Ishikawa (cell line): ENCODE measurements around the gene STAMBPL1.

Source experiments
- CEBPB ChIP-seq: IDR thresholded peaks from 2 replicates; pipeline ENCODE4 v1.6.1; 2012
- CREB1 ChIP-seq: IDR thresholded peaks from 2 replicates; pipeline ENCODE4 v1.6.1; 2012; ENCODE audit warnings: low read depth
- EGR1 ChIP-seq: IDR thresholded peaks from 2 replicates; pipeline ENCODE4 v1.6.1; 2012
- EP300 ChIP-seq: IDR thresholded peaks from 2 replicates; pipeline ENCODE4 v1.6.1; 2012; ENCODE audit warnings: borderline replicate concordance
- FOXM1 ChIP-seq: IDR thresholded peaks from 2 replicates; pipeline ENCODE4 v1.6.1; 2012; ENCODE audit warnings: low read depth, borderline replicate concordance
- MAX ChIP-seq: IDR thresholded peaks from 2 replicates; pipeline ENCODE4 v1.6.1; 2012
- NFIC ChIP-seq: IDR thresholded peaks from 2 replicates; pipeline ENCODE4 v1.6.1; 2012
- RAD21 ChIP-seq: IDR thresholded peaks from 2 replicates; pipeline ENCODE4 v1.6.1; 2012; ENCODE audit warnings: low read depth
- REST ChIP-seq: IDR thresholded peaks from 2 replicates; pipeline ENCODE4 v1.6.1; 2012; ENCODE audit warnings: low read depth, mild to moderate bottlenecking
- TAF1 ChIP-seq: IDR thresholded peaks from 2 replicates; pipeline ENCODE4 v1.6.1; 2012; ENCODE audit warnings: low read depth, mild to moderate bottlenecking
- TCF12 ChIP-seq: IDR thresholded peaks from 2 replicates; pipeline ENCODE4 v1.6.1; 2012; ENCODE audit warnings: low read depth
- TEAD4 ChIP-seq: IDR thresholded peaks from 2 replicates; pipeline ENCODE4 v1.6.1; 2012
- USF1 ChIP-seq: IDR thresholded peaks from 2 replicates; pipeline ENCODE4 v1.6.1; 2012
- YY1 ChIP-seq: IDR thresholded peaks from 2 replicates; pipeline ENCODE4 v1.6.1; 2012; ENCODE audit warnings: low read depth
- ZBTB7A ChIP-seq: IDR thresholded peaks from 2 replicates; pipeline ENCODE4 v1.6.1; 2012; ENCODE audit warnings: low read depth

STAMBPL1 gene

GRCh38 chr10:88896372-88896993 is 16.4 kb downstream of the STAMBPL1 start:
- TF ChIP-seq NFIC: no peak
- TF ChIP-seq YY1: no peak
- no peak for TF ChIP-seq TAF1
- TF ChIP-seq REST: no peak
- TF ChIP-seq EP300: no peak
- TF ChIP-seq RAD21: no peak
- no peak for TF ChIP-seq CEBPB
- TF ChIP-seq TEAD4: no peak
- TF ChIP-seq CREB1: no peak
- TF ChIP-seq EGR1: no peak
- no peak for TF ChIP-seq MAX
- no peak for TF ChIP-seq ZBTB7A
- no peak for TF ChIP-seq TCF12

- TF ChIP-seq EGR1: no peak
Measured at GRCh38 chr10:88896994-88897853, 17.2 kb downstream of the STAMBPL1 start.

GRCh38 chr10:88898727-88899126 is 18.7 kb downstream of the STAMBPL1 start:
- TF ChIP-seq YY1 (no peak), MAX (no peak), CREB1 (no peak), TEAD4 (no peak), EP300 (no peak), TAF1 (no peak), EGR1 (no peak)

- no peak for TF ChIP-seq CEBPB
- no peak for TF ChIP-seq TAF1
- no peak for TF ChIP-seq RAD21
- TF ChIP-seq TEAD4: no peak
- TF ChIP-seq REST: no peak
Measured at GRCh38 chr10:88899886-88900285, 19.8 kb downstream of the STAMBPL1 start.

GRCh38 chr10:88901206-88901983 is 21.4 kb downstream of the STAMBPL1 start:
- TF ChIP-seq FOXM1 (no peak), CREB1 (no peak), EGR1 (no peak), NFIC (no peak), USF1 (no peak), TAF1 (no peak), TCF12 (no peak), REST (no peak)
